HG02852 (cell line): ENCODE data around the gene TWNK.

Experiments used
- ATAC-seq: cut with Tn5 transposase; IDR thresholded peaks from one replicate; pipeline ENCODE4 v1.9.1; 2021; ENCODE audit warnings: mild to moderate bottlenecking, moderate library complexity; ENCODE audit not compliant: unreplicated experiment

Gene TWNK

DNA sequence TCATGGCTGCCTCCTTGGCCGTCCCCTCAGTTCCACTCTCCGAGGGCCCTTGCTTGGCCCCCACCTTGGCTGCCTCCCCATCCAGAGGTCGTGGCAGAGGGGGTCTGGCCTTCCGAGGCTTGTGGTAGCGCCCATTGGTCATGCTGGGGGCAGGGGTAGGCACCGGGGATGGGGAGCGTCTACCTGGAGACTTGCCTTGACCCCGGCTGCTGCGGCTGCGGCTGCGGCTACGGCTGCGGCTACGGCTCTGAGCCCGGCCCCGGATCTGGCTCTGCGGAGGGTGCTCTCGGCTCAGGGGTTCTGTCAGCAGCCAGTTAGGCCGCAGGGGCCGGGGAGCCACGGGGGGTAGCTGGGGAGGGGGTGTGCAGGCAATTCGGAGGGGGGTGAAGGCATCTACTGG, 23.0 kb downstream of the TWNK start:
- no peak for ATAC-seq

- no peak for ATAC-seq
Measured at GRCh38 chr10:101011517-101012423, 24.4 kb downstream of the TWNK start.

- peak; percentile 77 for ATAC-seq
Measured at GRCh38 chr10:101012525-101013364, 25.4 kb downstream of the TWNK start.

DNA sequence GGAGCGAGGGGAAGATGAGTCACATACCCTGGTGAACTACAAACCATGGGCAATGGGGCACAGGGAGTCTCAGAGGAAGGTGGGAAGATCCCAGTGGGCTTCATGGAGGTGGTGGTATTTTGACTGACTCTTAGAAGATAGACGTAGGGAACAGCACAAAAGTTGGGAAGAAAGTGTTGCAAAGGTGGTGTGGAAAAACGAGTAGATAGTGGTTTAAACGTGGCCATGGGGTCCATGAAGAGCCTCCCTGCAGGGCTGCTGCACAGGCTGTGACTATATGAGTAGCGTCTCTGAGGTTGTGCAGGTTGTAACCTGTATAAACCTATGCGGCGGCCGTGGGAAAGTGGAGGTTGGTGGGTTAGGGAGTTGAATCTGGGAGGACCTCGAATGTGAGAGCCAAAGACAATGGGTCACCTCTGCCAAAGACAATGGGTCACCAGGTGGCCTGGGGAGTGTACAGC, 26.1 kb downstream of the TWNK start:
- ATAC-seq, result no peak

GRCh38 chr10:101014230-101014884, 27.0 kb downstream of the TWNK start:
- no peak for ATAC-seq

DNA sequence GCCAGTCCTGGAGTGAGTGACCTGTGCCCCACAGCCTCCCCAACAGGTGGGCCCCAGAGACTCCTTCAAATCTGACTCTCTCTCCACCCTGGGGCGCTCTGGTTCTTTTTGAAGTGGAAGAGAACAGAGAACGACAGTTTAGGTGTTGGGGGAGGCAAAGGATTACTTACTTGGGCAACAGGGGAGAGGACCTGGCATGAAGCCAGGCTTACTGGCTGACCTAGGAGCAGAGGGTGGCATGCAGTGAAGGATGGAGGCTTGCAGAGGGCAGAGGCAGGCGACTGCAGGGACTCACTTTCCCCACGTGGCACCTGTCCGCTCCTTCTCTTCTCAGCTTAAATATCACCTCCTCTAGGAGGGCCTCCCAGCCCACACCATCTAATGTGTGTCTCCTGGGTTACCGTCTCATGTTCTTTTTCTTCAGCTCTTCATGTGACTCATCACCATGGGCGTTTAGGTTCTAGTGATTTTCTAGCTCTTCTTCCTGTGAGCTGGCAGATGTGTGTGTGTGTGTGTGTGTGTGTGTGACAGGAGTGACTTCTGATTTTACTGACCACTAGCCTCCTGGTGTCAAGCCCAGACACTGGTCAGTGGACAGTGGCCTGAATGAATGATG, 27.7 kb downstream of the TWNK start:
- no peak for ATAC-seq

DNA sequence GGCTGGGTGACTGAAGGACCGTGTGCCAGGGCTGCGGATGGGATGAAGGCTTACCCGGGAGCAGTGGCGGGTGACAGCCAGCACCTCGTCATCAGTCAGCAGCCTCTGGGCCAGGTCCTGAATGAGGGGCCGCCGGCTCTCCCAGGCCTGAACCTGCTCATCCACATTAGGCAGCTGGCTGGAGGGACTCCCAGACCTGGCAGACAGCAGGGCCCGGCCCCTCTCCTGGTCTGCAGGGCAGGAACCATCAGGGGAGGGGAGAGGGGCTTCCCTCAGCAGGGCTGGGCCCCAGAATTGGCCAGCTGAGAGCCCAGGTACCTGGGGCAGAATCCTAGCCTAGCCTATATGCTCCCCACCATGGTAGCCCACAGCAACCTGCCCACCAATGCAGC, 28.2 kb downstream of the TWNK start:
- no peak for ATAC-seq

DNA sequence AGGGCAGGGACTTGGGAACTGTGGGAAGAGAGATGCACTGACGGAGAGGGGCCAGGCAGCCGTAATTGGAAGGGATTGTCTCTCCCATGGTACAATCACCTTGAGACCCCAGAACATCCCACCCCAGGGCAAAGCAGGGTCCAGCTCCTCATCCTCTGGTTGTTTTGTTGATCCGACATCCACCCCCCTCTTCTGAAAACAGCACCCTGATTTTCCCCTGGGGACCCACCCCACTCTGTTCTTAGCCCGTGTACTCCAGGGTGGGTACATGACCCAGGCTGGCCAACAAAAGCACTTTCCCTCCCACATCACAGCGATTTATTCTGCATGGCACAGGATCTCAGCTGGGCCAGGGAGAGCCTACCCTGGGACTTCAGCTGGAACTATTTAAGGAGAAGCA, 29.5 kb downstream of the TWNK start:
- ATAC-seq, result no peak

GRCh38 chr10:101018118-101018599, 30.8 kb downstream of the TWNK start:
- no peak for ATAC-seq

GRCh38 chr10:101018600-101019439, 31.5 kb downstream of the TWNK start:
- ATAC-seq, result no peak

DNA sequence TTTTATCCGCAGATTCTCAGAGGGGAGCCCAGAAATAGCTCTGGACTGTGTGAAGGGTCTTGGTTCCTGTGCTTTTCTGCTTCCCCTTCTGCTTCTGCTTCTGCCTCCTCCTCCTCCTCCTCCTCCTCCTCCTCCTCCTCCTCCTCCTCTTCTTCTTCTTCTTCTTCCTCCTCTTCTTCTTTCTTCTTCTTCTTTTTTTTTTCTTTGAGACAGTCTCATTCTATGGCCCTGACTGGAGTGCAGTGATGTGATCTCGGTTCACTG, 32.0 kb downstream of the TWNK start:
- no peak for ATAC-seq

DNA sequence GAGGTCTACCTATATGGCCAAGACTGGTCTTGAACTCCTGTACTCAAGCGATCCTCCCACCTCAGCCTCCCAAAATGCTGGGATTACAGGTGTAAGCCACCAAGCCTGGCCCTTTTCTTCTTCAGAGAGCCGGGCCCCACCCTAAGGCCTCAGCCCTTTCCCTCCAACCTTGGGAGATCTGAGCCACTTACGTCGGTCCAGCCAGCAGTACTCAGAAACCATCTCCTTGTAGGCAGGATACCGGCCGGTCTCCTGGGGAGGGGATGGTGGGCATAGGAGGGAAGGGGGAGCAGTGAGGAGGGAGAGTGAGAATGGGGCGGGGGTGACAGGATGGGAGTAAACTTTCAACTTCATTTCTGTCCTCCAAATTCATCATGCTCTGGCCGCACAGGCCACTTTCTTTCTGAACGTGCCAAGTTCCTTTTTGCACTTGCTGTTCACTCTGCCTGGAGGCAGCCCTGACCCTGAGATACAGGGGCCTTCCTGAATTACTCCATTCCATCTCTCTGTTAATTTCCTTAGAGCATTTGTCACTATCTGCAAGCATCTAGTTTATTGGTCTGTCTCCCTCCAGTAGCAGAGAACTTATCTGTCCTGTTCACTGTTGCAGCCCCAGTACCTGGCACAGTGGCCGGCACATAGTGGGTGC, 33.2 kb downstream of the TWNK start:
- ATAC-seq, result no peak

- no peak for ATAC-seq
Measured at GRCh38 chr10:101021239-101021638, 33.9 kb downstream of the TWNK start.

- ATAC-seq, result no peak
Measured at GRCh38 chr10:101021692-101022251, 34.4 kb downstream of the TWNK start.

GRCh38 chr10:101022967-101023705, 35.8 kb downstream of the TWNK start:
- ATAC-seq, result no peak

DNA sequence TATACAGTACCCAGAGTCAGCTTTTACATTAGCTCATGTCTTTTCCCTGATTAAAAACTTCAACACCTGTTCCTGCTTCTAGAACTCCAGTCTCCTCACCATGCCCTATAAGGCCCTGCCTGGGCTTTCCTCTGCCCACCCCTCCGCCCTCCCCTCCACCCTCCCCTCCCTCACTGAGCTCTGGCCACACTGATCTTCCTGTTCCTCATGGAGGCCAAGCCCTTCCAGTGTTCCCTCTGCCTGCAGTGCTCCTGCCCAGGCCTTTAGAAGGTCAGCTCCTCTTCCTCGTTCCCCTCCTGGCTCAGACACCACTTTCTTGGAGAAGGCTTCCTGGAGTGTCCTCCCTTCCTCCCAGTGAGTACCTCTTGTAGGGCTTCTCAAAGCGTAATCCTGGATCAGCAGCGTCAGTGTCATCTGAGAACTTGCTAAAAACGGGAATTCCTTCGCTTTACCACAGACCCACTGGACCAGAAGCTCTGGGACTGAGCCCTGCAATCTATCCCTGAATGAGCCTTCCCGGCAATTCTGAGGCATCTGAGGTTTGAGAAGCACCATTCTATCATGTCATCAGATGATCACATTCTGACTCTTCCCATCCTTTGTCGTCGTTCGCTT, 39.9 kb downstream of the TWNK start:
- no peak for ATAC-seq

- no peak for ATAC-seq
Measured at GRCh38 chr10:101028446-101029337, 41.3 kb downstream of the TWNK start.
